AG09319 (cell line): ENCODE measurements around the gene LUC7L.
"Not testable (repeated sequence)": the region's sequence is repeated elsewhere in the genome, so short reads cannot be mapped to it uniquely, and the experiment has no call there.

ENCODE experiments used
- DNase-seq: peaks from one replicate; pipeline ENCODE4 v3.0.0-alpha.2; 2010; ENCODE audit warnings: low read depth; ENCODE audit errors: extremely low read depth
- TF ChIP-seq, protein P1 (sequence below): IDR thresholded peaks from 2 replicates; pipeline ENCODE4 v1.5.1; 2011; ENCODE audit warnings: low read depth, mild to moderate bottlenecking, inconsistent platforms, low read length, moderate library complexity

LUC7L gene

DNA sequence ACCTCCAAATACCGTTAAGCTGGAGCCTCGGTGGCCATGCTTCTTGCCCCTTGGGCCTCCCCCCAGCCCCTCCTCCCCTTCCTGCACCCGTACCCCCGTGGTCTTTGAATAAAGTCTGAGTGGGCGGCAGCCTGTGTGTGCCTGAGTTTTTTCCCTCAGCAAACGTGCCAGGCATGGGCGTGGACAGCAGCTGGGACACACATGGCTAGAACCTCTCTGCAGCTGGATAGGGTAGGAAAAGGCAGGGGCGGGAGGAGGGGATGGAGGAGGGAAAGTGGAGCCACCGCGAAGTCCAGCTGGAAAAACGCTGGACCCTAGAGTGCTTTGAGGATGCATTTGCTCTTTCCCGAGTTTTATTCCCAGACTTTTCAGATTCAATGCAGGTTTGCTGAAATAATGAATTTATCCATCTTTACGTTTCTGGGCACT is 51.8 kb downstream of the LUC7L start:
- TF ChIP-seq, protein P1, sequence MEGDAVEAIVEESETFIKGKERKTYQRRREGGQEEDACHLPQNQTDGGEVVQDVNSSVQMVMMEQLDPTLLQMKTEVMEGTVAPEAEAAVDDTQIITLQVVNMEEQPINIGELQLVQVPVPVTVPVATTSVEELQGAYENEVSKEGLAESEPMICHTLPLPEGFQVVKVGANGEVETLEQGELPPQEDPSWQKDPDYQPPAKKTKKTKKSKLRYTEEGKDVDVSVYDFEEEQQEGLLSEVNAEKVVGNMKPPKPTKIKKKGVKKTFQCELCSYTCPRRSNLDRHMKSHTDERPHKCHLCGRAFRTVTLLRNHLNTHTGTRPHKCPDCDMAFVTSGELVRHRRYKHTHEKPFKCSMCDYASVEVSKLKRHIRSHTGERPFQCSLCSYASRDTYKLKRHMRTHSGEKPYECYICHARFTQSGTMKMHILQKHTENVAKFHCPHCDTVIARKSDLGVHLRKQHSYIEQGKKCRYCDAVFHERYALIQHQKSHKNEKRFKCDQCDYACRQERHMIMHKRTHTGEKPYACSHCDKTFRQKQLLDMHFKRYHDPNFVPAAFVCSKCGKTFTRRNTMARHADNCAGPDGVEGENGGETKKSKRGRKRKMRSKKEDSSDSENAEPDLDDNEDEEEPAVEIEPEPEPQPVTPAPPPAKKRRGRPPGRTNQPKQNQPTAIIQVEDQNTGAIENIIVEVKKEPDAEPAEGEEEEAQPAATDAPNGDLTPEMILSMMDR: no peak
- no peak for DNase-seq

DNA sequence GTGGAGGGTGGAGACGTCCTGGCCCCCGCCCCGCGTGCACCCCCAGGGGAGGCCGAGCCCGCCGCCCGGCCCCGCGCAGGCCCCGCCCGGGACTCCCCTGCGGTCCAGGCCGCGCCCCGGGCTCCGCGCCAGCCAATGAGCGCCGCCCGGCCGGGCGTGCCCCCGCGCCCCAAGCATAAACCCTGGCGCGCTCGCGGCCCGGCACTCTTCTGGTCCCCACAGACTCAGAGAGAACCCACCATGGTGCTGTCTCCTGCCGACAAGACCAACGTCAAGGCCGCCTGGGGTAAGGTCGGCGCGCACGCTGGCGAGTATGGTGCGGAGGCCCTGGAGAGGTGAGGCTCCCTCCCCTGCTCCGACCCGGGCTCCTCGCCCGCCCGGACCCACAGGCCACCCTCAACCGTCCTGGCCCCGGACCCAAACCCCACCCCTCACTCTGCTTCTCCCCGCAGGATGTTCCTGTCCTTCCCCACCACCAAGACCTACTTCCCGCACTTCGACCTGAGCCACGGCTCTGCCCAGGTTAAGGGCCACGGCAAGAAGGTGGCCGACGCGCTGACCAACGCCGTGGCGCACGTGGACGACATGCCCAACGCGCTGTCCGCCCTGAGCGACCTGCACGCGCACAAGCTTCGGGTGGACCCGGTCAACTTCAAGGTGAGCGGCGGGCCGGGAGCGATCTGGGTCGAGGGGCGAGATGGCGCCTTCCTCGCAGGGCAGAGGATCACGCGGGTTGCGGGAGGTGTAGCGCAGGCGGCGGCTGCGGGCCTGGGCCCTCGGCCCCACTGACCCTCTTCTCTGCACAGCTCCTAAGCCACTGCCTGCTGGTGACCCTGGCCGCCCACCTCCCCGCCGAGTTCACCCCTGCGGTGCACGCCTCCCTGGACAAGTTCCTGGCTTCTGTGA is 52.5 kb downstream of the LUC7L start, which contains the start of gene HBA1:
TSS of gene HBA1 (plus strand) at position 204 of the 906 bp plus-strand sequence. CDS start at position 241, 37 bp downstream.
- DNase-seq: not testable (repeated sequence)

DNA sequence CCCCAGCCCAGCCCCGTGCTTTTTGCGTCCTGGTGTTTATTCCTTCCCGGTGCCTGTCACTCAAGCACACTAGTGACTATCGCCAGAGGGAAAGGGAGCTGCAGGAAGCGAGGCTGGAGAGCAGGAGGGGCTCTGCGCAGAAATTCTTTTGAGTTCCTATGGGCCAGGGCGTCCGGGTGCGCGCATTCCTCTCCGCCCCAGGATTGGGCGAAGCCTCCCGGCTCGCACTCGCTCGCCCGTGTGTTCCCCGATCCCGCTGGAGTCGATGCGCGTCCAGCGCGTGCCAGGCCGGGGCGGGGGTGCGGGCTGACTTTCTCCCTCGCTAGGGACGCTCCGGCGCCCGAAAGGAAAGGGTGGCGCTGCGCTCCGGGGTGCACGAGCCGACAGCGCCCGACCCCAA is 53.2 kb downstream of the LUC7L start:
- not testable (repeated sequence) for DNase-seq

DNA sequence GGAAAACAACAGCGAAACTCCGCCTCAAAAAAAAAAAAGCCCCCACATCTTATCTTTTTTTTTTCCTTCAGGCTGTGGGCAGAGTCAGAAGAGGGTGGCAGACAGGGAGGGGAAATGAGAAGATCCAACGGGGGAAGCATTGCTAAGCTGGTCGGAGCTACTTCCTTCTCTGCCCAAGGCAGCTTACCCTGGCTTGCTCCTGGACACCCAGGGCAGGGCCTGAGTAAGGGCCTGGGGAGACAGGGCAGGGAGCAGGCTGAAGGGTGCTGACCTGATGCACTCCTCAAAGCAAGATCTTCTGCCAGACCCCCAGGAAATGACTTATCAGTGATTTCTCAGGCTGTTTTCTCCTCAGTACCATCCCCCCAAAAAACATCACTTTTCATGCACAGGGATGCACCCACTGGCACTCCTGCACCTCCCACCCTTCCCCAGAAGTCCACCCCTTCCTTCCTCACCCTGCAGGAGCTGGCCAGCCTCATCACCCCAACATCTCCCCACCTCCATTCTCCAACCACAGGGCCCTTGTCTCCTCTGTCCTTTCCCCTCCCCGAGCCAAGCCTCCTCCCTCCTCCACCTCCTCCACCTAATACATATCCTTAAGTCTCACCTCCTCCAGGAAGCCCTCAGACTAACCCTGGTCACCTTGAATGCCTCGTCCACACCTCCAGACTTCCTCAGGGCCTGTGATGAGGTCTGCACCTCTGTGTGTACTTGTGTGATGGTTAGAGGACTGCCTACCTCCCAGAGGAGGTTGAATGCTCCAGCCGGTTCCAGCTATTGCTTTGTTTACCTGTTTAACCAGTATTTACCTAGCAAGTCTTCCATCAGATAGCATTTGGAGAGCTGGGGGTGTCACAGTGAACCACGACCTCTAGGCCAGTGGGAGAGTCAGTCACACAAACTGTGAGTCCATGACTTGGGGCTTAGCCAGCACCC is 54.0 kb downstream of the LUC7L start:
- DNase-seq: no peak
- TF ChIP-seq, protein P1: no peak

DNA sequence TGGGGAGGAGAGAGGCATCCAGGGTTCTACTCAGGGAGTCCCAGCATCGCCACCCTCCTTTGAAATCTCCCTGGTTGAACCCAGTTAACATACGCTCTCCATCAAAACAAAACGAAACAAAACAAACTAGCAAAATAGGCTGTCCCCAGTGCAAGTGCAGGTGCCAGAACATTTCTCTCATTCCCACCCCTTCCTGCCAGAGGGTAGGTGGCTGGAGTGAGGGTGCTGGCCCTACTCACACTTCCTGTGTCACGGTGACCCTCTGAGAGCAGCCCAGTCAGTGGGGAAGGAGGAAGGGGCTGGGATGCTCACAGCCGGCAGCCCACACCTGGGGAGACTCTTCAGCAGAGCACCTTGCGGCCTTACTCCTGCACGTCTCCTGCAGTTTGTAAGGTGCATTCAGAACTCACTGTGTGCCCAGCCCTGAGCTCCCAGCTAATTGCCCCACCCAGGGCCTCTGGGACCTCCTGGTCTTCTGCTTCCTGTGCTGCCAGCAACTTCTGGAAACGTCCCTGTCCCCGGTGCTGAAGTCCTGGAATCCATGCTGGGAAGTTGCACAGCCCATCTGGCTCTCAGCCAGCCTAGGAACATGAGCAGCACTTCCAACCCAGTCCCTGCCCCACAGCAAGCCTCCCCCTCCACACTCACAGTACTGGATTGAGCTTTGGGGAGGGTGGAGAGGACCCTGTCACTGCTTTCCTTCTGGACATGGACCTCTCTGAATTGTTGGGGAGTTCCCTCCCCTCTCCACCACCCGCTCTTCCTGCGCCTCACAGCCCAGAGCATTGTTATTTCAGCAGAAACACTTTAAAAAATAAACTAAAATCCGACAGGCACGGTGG is 55.1 kb downstream of the LUC7L start:
- DNase-seq: not testable (repeated sequence)

DNA sequence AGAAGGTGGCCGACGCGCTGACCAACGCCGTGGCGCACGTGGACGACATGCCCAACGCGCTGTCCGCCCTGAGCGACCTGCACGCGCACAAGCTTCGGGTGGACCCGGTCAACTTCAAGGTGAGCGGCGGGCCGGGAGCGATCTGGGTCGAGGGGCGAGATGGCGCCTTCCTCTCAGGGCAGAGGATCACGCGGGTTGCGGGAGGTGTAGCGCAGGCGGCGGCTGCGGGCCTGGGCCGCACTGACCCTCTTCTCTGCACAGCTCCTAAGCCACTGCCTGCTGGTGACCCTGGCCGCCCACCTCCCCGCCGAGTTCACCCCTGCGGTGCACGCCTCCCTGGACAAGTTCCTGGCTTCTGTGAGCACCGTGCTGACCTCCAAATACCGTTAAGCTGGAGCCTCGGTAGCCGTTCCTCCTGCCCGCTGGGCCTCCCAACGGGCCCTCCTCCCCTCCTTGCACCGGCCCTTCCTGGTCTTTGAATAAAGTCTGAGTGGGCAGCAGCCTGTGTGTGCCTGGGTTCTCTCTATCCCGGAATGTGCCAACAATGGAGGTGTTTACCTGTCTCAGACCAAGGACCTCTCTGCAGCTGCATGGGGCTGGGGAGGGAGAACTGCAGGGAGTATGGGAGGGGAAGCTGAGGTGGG is 55.9 kb downstream of the LUC7L start:
- not testable (repeated sequence) for DNase-seq

DNA sequence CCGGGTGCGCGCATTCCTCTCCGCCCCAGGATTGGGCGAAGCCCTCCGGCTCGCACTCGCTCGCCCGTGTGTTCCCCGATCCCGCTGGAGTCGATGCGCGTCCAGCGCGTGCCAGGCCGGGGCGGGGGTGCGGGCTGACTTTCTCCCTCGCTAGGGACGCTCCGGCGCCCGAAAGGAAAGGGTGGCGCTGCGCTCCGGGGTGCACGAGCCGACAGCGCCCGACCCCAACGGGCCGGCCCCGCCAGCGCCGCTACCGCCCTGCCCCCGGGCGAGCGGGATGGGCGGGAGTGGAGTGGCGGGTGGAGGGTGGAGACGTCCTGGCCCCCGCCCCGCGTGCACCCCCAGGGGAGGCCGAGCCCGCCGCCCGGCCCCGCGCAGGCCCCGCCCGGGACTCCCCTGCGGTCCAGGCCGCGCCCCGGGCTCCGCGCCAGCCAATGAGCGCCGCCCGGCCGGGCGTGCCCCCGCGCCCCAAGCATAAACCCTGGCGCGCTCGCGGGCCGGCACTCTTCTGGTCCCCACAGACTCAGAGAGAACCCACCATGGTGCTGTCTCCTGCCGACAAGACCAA is 56.8 kb downstream of the LUC7L start, which contains the start of gene HBA2:
TSS of gene HBA2 (plus strand) at position 503 of the 568 bp plus-strand sequence. CDS start at position 540, 37 bp downstream.
- DNase-seq: not testable (repeated sequence)

DNA sequence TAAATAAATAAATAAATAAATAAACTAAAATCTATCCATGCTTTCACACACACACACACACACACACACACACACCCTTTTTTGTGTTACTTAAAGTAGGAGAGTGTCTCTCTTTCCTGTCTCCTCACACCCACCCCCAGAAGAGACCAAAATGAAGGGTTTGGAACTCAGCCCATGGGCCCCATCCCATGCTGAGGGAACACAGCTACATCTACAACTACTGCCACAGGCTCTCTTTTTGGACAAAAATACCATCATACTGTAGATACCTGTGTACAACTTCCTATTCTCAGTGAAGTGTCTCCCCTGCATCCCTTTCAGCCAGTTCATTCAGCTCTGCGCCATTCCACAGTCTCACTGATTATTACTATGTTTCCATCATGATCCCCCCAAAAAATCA is 58.5 kb downstream of the LUC7L start:
- TF ChIP-seq, protein P1: no peak

DNA sequence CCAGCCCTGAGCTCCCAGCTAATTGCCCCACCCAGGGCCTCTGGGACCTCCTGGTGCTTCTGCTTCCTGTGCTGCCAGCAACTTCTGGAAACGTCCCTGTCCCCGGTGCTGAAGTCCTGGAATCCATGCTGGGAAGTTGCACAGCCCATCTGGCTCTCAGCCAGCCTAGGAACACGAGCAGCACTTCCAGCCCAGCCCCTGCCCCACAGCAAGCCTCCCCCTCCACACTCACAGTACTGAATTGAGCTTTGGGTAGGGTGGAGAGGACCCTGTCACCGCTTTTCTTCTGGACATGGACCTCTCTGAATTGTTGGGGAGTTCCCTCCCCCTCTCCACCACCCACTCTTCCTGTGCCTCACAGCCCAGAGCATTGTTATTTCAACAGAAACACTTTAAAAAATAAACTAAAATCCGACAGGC is 59.2 kb downstream of the LUC7L start:
- not testable (repeated sequence) for DNase-seq

More for the DNA sequence above, 58.5 kb downstream of the LUC7L start:
- DNase-seq: no peak
